Measurements from ENCODE around the gene CRYGB. TPM values are rescaled to one million over a fixed set of nuclear protein-coding genes. Genes with fewer than 3 reads are reported as not detected.

The CRYGB gene
- polyA plus RNA-seq, 1 donor from 2014 or later, result not detected

GRCh38 chr2:208183526-208183925 lies 37.6 kb upstream of the CRYGB start:
- no peak for TF ChIP-seq POLR2AphosphoS5 (IDR thresholded peaks at IDR 0.05)
- no peak for TF ChIP-seq REST (IDR thresholded peaks at IDR 0.05; ENCODE audit: borderline replicate concordance)
- H3K27me3 ChIP-seq (ENCODE audit: insufficient read depth, low read depth, low read length), result no peaks in the 10 kb centered on the region
- no peak overlapping the region for H3K27ac ChIP-seq (ENCODE audit: low read length)
- H3K36me3 ChIP-seq (ENCODE audit: insufficient read depth, low read length), result no peaks in the 10 kb centered on the region
- H2AFZ ChIP-seq (ENCODE audit: low read depth, low read length), result no peak overlapping the region
- peaks cover 3% of the 10 kb centered on the region for H3K79me2 ChIP-seq (replicated peaks; ENCODE audit: insufficient read depth, low read length)
- H3K4me3 ChIP-seq (ENCODE audit: low read length), result no peak overlapping the region
- no peaks in the 10 kb centered on the region for H3K9me3 ChIP-seq (ENCODE audit: low read length)
- no peaks in the 10 kb centered on the region for H4K20me1 ChIP-seq (ENCODE audit: insufficient read depth)
- H3F3A ChIP-seq (ENCODE audit: insufficient read depth, low read length, poor library complexity, severe bottlenecking), result no peaks in the 10 kb centered on the region
- H3K9me2 ChIP-seq (ENCODE audit: insufficient read depth, low read length), result no peaks in the 10 kb centered on the region
- H3K4me2 ChIP-seq (ENCODE audit: low read length), result no peak overlapping the region
- no peak overlapping the region for H3K9ac ChIP-seq (ENCODE audit: low read length)

- TF ChIP-seq MXI1 (conservative IDR thresholded peaks at IDR 0.05; ENCODE audit: poor library complexity, severe bottlenecking), result no peak
- no peak for TF ChIP-seq EP300 (conservative IDR thresholded peaks at IDR 0.05; ENCODE audit: poor library complexity, severe bottlenecking)
- no peak for TF ChIP-seq POLR2AphosphoS5 (IDR thresholded peaks at IDR 0.05)
- TF ChIP-seq CTCF (IDR thresholded peaks at IDR 0.05; ENCODE audit: poor library complexity, severe bottlenecking), result no peak
- no peak for TF ChIP-seq TAF1 (IDR thresholded peaks at IDR 0.05; ENCODE audit: low read depth)
- TF ChIP-seq SMC3 (conservative IDR thresholded peaks at IDR 0.05; ENCODE audit: poor library complexity), result no peak
- TF ChIP-seq RAD21 (conservative IDR thresholded peaks at IDR 0.05), result no peak
- peaks cover 3% of the 10 kb centered on the region for H3K79me2 ChIP-seq (replicated peaks; ENCODE audit: insufficient read depth, low read length)
- H3K9me3 ChIP-seq (ENCODE audit: low read length), result no peaks in the 10 kb centered on the region
- H4K20me1 ChIP-seq (ENCODE audit: insufficient read depth), result no peaks in the 10 kb centered on the region
- H3K4me3 ChIP-seq (ENCODE audit: low read length), result no peak overlapping the region
- H3F3A ChIP-seq (ENCODE audit: insufficient read depth, low read length, poor library complexity, severe bottlenecking), result no peaks in the 10 kb centered on the region
- H3K27me3 ChIP-seq (ENCODE audit: insufficient read depth, low read depth, low read length), result no peaks in the 10 kb centered on the region
- H3K27ac ChIP-seq (ENCODE audit: low read length), result no peak overlapping the region
- H3K36me3 ChIP-seq (ENCODE audit: insufficient read depth, low read length), result no peaks in the 10 kb centered on the region
- no peaks in the 10 kb centered on the region for H3K9me2 ChIP-seq (ENCODE audit: insufficient read depth, low read length)
- no peak overlapping the region for H2AFZ ChIP-seq (ENCODE audit: low read depth, low read length)
- no peak overlapping the region for H3K4me2 ChIP-seq (ENCODE audit: low read length)
- H3K9ac ChIP-seq (ENCODE audit: low read length), result no peak overlapping the region
Measured at GRCh38 chr2:208182835-208183234, 36.9 kb upstream of the CRYGB start.

GRCh38 chr2:208179028-208179609 lies 33.2 kb upstream of the CRYGB start:
- no peaks in the 10 kb centered on the region for H3K27me3 ChIP-seq (ENCODE audit: insufficient read depth, low read depth, low read length)
- H3K36me3 ChIP-seq (ENCODE audit: insufficient read depth, low read length), result no peaks in the 10 kb centered on the region
- no peaks in the 10 kb centered on the region for H4K20me1 ChIP-seq (ENCODE audit: insufficient read depth)
- no peak overlapping the region for H3K27ac ChIP-seq (ENCODE audit: low read length)
- no peaks in the 10 kb centered on the region for H3K9me3 ChIP-seq (ENCODE audit: low read length)
- no peak overlapping the region for H3K4me3 ChIP-seq (ENCODE audit: low read length)
- no peak overlapping the region for H3K4me2 ChIP-seq (ENCODE audit: low read length)
- H2AFZ ChIP-seq (ENCODE audit: low read depth, low read length), result no peak overlapping the region
- H3K79me2 ChIP-seq (replicated peaks; ENCODE audit: insufficient read depth, low read length), result no peaks in the 10 kb centered on the region
- no peaks in the 10 kb centered on the region for H3F3A ChIP-seq (ENCODE audit: insufficient read depth, low read length, poor library complexity, severe bottlenecking)
- H3K9me2 ChIP-seq (ENCODE audit: insufficient read depth, low read length), result no peaks in the 10 kb centered on the region
- H3K9ac ChIP-seq (ENCODE audit: low read length), result no peak overlapping the region
- TF ChIP-seq RAD21 (conservative IDR thresholded peaks at IDR 0.05), result no peak
- TF ChIP-seq REST (IDR thresholded peaks at IDR 0.05; ENCODE audit: borderline replicate concordance), result no peak
- TF ChIP-seq EP300 (conservative IDR thresholded peaks at IDR 0.05; ENCODE audit: poor library complexity, severe bottlenecking), result no peak
- no peak for TF ChIP-seq MXI1 (conservative IDR thresholded peaks at IDR 0.05; ENCODE audit: poor library complexity, severe bottlenecking)
- TF ChIP-seq POLR2AphosphoS5 (IDR thresholded peaks at IDR 0.05), result no peak

Data from neural cell (in vitro differentiated cells).